B cell (primary cell): Measurements from ENCODE around the gene M1AP.

Experiments used
- CTCF ChIP-seq: fragments of 200-600 bp; IDR thresholded peaks from one replicate; pipeline ENCODE4 v1.8.0; 2022; ENCODE audit warnings: antibody characterized with exemption, mild to moderate bottlenecking
- EZH2 ChIP-seq: IDR thresholded peaks from 2 replicates; pipeline ENCODE4 v1.6.1; 2012; ENCODE audit warnings: borderline replicate concordance, low read depth, mild to moderate bottlenecking, moderate library complexity, low read length; ENCODE audit not compliant: insufficient read depth, poor library complexity, severe bottlenecking

- no peak for TF ChIP-seq CTCF
- no peak for TF ChIP-seq EZH2
Observed at GRCh38 chr2:74553892-74554819, 94.0 kb downstream of the M1AP start, which contains the start of the genes DOK1 and LOXL3.
